GM12801 (cell line): Measurements from ENCODE around the gene AMBRA1.

ENCODE experiments used
- CTCF ChIP-seq: IDR thresholded peaks from one replicate; pipeline ENCODE4 v1.5.1; 2011; ENCODE audit warnings: control low read depth; ENCODE audit not compliant: insufficient read length; ENCODE audit errors: extremely low read depth

Gene AMBRA1

DNA sequence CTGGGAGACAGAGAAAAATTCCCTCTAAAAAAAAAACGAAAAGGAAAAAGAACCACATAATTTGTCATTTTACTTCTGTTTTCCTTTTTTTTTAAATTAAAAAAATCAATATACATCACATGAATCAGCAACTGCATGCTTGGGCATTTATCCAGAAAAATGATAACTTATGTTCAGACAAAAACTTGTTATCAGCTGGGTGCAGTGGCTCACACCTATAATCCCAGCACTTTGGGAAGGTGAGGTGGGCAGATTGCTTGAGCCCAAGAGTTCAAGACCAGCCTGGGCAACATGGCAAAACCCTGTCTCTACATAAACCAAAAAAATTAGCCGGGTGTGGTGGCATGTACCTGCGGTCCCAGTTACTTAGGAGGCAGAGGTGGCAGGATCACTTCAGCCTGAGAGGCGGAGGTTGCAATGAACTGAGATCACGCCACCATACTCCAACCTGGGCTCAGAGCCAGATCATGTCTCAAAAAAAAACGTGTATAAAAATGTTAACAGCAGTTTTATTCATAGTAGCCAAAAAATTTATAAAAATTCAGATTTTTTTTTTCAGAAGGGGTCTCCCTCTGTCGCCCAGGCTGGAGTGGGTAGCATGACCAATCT is 28.5 kb downstream of the AMBRA1 start:
- no peak for TF ChIP-seq CTCF

DNA sequence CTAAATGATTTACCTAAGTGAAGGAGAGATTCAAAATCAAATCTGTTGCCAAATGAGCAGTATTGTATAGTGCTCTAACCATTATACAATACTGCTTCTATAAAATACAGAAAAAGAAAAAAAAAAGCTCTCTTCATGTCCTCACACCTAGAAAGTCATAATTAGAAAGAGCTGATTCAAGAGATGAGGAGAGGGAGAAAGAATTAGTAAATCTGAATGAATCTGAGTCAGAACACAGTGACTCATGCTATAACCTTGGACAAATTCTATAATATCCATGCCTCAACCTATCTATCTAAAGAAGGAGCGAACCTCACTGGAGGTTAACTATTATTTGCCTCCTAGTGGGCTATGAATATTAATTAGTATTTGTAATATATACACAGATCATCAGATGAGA is 29.4 kb downstream of the AMBRA1 start:
- no peak for TF ChIP-seq CTCF

- TF ChIP-seq CTCF: no peak
Observed at GRCh38 chr11:46562527-46562926, 31.3 kb downstream of the AMBRA1 start.

DNA sequence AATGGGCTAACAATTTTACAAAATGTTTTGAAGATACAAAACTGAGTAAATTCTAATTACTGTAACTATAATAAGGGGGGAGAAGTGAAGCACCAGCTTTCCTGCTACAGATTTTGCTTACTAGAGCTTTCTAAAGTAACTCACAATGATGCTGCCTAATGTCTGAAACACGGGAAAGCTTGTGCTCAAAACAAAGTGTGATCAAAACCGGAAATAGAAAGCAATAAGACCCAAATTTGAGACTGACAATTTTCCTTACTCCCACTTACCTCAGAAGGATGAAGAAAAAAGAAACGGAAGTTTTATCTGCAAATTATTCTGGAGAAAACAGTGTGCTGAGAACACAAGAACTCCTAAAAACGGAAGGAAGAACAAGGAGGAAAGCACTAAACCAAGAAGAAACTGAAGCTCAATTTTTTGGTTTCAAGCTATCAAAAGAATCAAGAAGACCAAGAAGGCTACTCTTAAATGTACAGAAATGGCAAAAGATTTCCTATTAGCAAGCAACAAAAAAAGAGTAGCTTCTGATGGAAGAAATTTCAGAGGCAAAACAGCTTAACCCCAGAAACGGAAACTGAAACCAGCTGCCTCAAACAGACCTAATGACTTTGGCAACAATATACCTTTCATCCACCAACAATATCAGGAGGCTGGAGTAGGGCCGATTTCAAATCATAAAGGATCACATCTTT is 33.4 kb downstream of the AMBRA1 start:
- no peak for TF ChIP-seq CTCF

DNA sequence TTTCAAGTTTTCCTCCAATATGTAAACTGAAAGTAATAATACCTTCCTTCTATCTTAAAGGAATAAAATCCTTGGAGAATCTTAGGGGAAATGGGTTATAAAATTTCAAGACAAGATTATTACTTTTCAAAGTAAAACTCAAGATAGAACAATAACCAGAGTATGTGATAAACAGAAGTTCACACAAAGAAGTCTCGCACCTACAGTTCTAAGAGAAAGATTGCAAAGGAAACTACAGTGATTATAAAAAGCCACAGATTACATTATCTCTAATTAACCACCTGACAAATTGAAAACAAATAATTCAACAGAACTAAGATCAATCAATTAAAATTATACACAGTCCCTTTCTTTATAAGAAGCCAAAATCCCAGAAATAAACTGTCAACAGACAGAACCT is 34.0 kb downstream of the AMBRA1 start:
- TF ChIP-seq CTCF: no peak

- TF ChIP-seq CTCF: no peak
Observed at GRCh38 chr11:46557684-46558151, 36.1 kb downstream of the AMBRA1 start.

DNA sequence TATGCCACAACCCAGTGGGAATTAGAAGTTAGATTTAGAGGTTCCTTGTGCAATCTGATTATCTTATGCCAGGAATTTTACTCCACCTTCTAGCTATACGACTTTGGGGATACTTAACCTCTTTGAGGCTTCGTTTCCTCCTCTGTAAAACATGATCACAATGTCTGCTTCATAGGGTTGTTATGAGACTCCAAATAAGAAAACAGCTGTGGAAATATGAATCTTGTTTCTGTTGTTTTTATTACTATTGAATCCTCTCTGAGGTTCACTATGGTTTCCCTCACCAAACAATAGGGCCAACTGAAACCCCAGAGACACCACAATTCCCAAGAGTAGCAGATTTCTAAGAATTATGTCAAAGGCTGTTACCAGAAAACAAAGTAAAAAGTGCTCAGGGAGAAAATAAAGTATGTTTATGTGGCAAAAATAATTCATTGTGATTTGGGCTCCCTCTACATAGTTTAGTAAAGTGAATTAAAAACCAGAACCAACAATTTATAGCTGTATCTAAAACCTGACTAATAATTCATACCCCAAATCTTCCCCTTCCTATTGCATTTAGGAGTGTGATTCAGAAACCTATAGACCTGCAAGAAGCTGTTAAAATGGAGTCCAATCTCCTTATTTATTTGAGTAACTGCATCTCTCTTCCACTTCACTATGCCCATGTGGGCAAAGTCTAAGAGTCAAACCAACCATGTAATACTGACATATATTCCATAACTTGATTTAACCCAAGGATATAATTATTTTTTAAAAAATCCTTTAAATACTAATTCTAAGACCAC is 38.4 kb downstream of the AMBRA1 start:
- no peak for TF ChIP-seq CTCF
